NCI-H1105 treated with DMSO at 0.1 percent for 48 hours (cell line): ENCODE results near the gene MTHFD2.
"Not testable (repeated sequence)": the region's sequence is repeated elsewhere in the genome, so short reads cannot be mapped to it uniquely, and the experiment has no call there.

Source experiments
- DNase-seq: peaks from one replicate; lab custom pipeline; 2025; lab: John Stamatoyannopoulos, UW

The MTHFD2 gene

GRCh38 chr2:74228772-74229171, 30.4 kb downstream of the MTHFD2 start:
- DNase-seq: no peak

- not testable (repeated sequence) for DNase-seq
Observed at GRCh38 chr2:74229865-74230264, 31.4 kb downstream of the MTHFD2 start.

GRCh38 chr2:74232426-74232825, 34.0 kb downstream of the MTHFD2 start:
- no peak for DNase-seq

- DNase-seq: no peak
Observed at GRCh38 chr2:74233648-74234047, 35.2 kb downstream of the MTHFD2 start.

- DNase-seq: no peak
Observed at GRCh38 chr2:74235041-74235440, 36.6 kb downstream of the MTHFD2 start.

GRCh38 chr2:74238879-74239278, 40.5 kb downstream of the MTHFD2 start:
- no peak for DNase-seq

- no peak for DNase-seq
Observed at GRCh38 chr2:74239346-74239745, 40.9 kb downstream of the MTHFD2 start.

GRCh38 chr2:74242354-74243071, 44.1 kb downstream of the MTHFD2 start:
- no peak for DNase-seq

- DNase-seq: no peak
Observed at GRCh38 chr2:74244286-74244685, 45.9 kb downstream of the MTHFD2 start.

- DNase-seq: no peak
Observed at GRCh38 chr2:74246496-74247195, 48.2 kb downstream of the MTHFD2 start.

GRCh38 chr2:74249406-74250122, 51.1 kb downstream of the MTHFD2 start:
- no peak for DNase-seq

GRCh38 chr2:74250189-74250631, 51.8 kb downstream of the MTHFD2 start:
- peak; percentile 47 for DNase-seq

- no peak for DNase-seq
Observed at GRCh38 chr2:74252036-74252435, 53.6 kb downstream of the MTHFD2 start.

- no peak for DNase-seq
Observed at GRCh38 chr2:74252862-74253261, 54.4 kb downstream of the MTHFD2 start.

- DNase-seq: no peak
Observed at GRCh38 chr2:74253306-74253970, 55.0 kb downstream of the MTHFD2 start.

- DNase-seq: no peak
Observed at GRCh38 chr2:74253971-74254310, 55.5 kb downstream of the MTHFD2 start.

GRCh38 chr2:74255660-74256213, 57.3 kb downstream of the MTHFD2 start:
- no peak for DNase-seq

- no peak for DNase-seq
Observed at GRCh38 chr2:74259191-74259590, 60.8 kb downstream of the MTHFD2 start.

GRCh38 chr2:74259733-74260132, 61.3 kb downstream of the MTHFD2 start:
- no peak for DNase-seq

GRCh38 chr2:74260495-74260894, 62.1 kb downstream of the MTHFD2 start:
- no peak for DNase-seq

- peak; percentile 55 for DNase-seq
Observed at GRCh38 chr2:74261204-74261864, 62.9 kb downstream of the MTHFD2 start.

GRCh38 chr2:74262681-74263080, 64.3 kb downstream of the MTHFD2 start:
- DNase-seq: no peak
